Mucosa of stomach (tissue), 1 donor: Measurements from ENCODE around the gene TOP3B.

Experiments used
- H3K27me3 ChIP-seq: one replicate; pipeline ENCODE4 v1.7.0; 2013; ENCODE audit warnings: mild to moderate bottlenecking, low read length; ENCODE audit not compliant: control insufficient read depth, insufficient read depth
- H3K36me3 ChIP-seq: one replicate; pipeline ENCODE4 v1.7.0; 2013; ENCODE audit warnings: low read length; ENCODE audit not compliant: control insufficient read depth, insufficient read depth
- H3K4me1 ChIP-seq: one replicate; pipeline ENCODE4 v1.7.0; 2013; ENCODE audit warnings: mild to moderate bottlenecking, low read length; ENCODE audit not compliant: control insufficient read depth, insufficient read depth
- H3K4me3 ChIP-seq: one replicate; pipeline ENCODE4 v1.7.0; 2013; ENCODE audit warnings: low read length
- H3K9ac ChIP-seq: one replicate; pipeline ENCODE4 v1.7.0; 2013; ENCODE audit warnings: mild to moderate bottlenecking, low read length, moderate library complexity
- H3K9me3 ChIP-seq: one replicate; pipeline ENCODE4 v1.7.0; 2013; ENCODE audit warnings: mild to moderate bottlenecking, low read length, moderate library complexity; ENCODE audit not compliant: control insufficient read depth
- donor health status: Pancreatic carcinoma.

The TOP3B gene

GRCh38 chr22:21963790-21964211, 18.8 kb downstream of the TOP3B start:
- no peaks in the 10 kb centered on the region for H3K9me3 ChIP-seq
- no peak overlapping the region for H3K9ac ChIP-seq
- no peaks in the 10 kb centered on the region for H3K27me3 ChIP-seq
- peaks cover 30% of the 10 kb centered on the region for H3K36me3 ChIP-seq
- no peak overlapping the region for H3K4me3 ChIP-seq
- peaks cover 31% of the 10 kb centered on the region for H3K4me1 ChIP-seq

GRCh38 chr22:21963286-21963685, 19.3 kb downstream of the TOP3B start:
- H3K4me3 ChIP-seq, result no peak overlapping the region
- no peaks in the 10 kb centered on the region for H3K9me3 ChIP-seq
- peaks cover 31% of the 10 kb centered on the region for H3K4me1 ChIP-seq
- peaks cover 30% of the 10 kb centered on the region for H3K36me3 ChIP-seq
- H3K27me3 ChIP-seq, result no peaks in the 10 kb centered on the region
- no peak overlapping the region for H3K9ac ChIP-seq

- peaks cover 30% of the 10 kb centered on the region for H3K36me3 ChIP-seq
Observed at GRCh38 chr22:21962655-21962949, 20.0 kb downstream of the TOP3B start.

GRCh38 chr22:21961886-21962654, 20.5 kb downstream of the TOP3B start:
- Histone ChIP-seq H3K9me3 (no peaks in the 10 kb centered on the region), H3K36me3 (peaks cover 26% of the 10 kb centered on the region), H3K4me3 (no peak overlapping the region), H3K4me1 (peaks cover 31% of the 10 kb centered on the region), H3K27me3 (no peaks in the 10 kb centered on the region), H3K9ac (peak overlapping the region; percentile 38)

More at GRCh38 chr22:21962655-21962949, 20.0 kb downstream of the TOP3B start:
- Histone ChIP-seq H3K4me3 (no peak overlapping the region), H3K4me1 (peaks cover 31% of the 10 kb centered on the region), H3K9me3 (no peaks in the 10 kb centered on the region), H3K27me3 (no peaks in the 10 kb centered on the region), H3K9ac (no peak overlapping the region)

- peaks cover 31% of the 10 kb centered on the region for H3K4me1 ChIP-seq
- H3K9me3 ChIP-seq, result no peaks in the 10 kb centered on the region
- H3K36me3 ChIP-seq, result peaks cover 19% of the 10 kb centered on the region
- H3K27me3 ChIP-seq, result no peaks in the 10 kb centered on the region
- H3K9ac ChIP-seq, result peak overlapping the region; percentile 38
- H3K4me3 ChIP-seq, result no peak overlapping the region
Observed at GRCh38 chr22:21961127-21961867, 21.3 kb downstream of the TOP3B start.

GRCh38 chr22:21960200-21961126, 22.1 kb downstream of the TOP3B start:
- no peaks in the 10 kb centered on the region for H3K9me3 ChIP-seq
- H3K27me3 ChIP-seq, result no peaks in the 10 kb centered on the region
- H3K4me1 ChIP-seq, result peaks cover 31% of the 10 kb centered on the region
- H3K4me3 ChIP-seq, result no peak overlapping the region
- H3K36me3 ChIP-seq, result peaks cover 15% of the 10 kb centered on the region
- H3K9ac ChIP-seq, result no peak overlapping the region

- Histone ChIP-seq H3K27me3 (no peaks in the 10 kb centered on the region), H3K4me1 (peaks cover 31% of the 10 kb centered on the region), H3K9me3 (no peaks in the 10 kb centered on the region), H3K9ac (no peak overlapping the region), H3K4me3 (no peak overlapping the region), H3K36me3 (peaks cover 10% of the 10 kb centered on the region)
Observed at GRCh38 chr22:21959274-21960074, 23.1 kb downstream of the TOP3B start.

GRCh38 chr22:21958360-21959273, 24.0 kb downstream of the TOP3B start:
- H3K9me3 ChIP-seq, result no peaks in the 10 kb centered on the region
- no peak overlapping the region for H3K4me3 ChIP-seq
- no peak overlapping the region for H3K9ac ChIP-seq
- H3K4me1 ChIP-seq, result peaks cover 31% of the 10 kb centered on the region
- H3K27me3 ChIP-seq, result no peaks in the 10 kb centered on the region
- peaks cover 8% of the 10 kb centered on the region for H3K36me3 ChIP-seq

- peaks cover 13% of the 10 kb centered on the region for H3K4me1 ChIP-seq
- peak within 1 kb of the TSS; percentile 66 for H3K9ac ChIP-seq
- no peaks in the 10 kb centered on the region for H3K9me3 ChIP-seq
- H3K36me3 ChIP-seq, result no peaks in the 10 kb centered on the region
- H3K27me3 ChIP-seq, result no peaks in the 10 kb centered on the region
- peak within 1 kb of the TSS; percentile 36 for H3K4me3 ChIP-seq
Observed at GRCh38 chr22:21952586-21953571, 29.7 kb downstream of the TOP3B start, which contains the start of gene PPM1F. Gene PPM1F, minus strand, starts transcription at chr22:21952848. Its CDS starts 6,800 bp downstream, at chr22:21946048.
